ENCODE data around the gene TBC1D5. TPM values are rescaled to one million over a fixed set of nuclear protein-coding genes. Genes with fewer than 3 reads are reported as not detected.

The TBC1D5 gene
- total RNA-seq, 1 donor from 2014 or later: 75.6 TPM

DNA sequence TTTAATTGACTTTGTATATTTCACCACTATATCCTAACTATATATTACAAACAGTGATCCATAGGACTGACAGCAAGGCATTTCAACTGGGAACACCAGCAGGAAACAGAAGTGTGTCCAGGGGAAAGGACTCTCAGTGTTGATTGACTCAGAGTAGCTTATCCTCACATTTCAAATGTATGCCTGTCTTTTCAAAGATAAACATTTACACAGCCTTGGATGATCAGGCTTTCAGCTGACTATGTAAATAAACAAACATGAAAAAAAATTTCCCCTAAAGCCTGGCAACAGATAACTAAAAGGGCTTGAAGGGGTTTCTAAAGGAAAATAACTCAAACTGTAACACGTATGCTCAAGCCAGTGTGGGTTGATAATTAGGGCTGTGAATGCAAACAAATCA lies 321.8 kb downstream of the TBC1D5 start:
- ATAC-seq (no peak), DNase-seq (no peak)
- H3K9me3 ChIP-seq: no peaks in the 10 kb centered on the region
- TF ChIP-seq CTCF (IDR thresholded peaks at IDR 0.05): no peak
- H3K36me3 ChIP-seq: no peaks in the 10 kb centered on the region
- no peak overlapping the region for H3K4me3 ChIP-seq
- no peaks in the 10 kb centered on the region for H3K27me3 ChIP-seq (ENCODE audit: low read depth)
- H3K27ac ChIP-seq: no peak overlapping the region
- intact Hi-C loops (cut with DNase I): loop anchor here (10.0 kb wide), 1 partner anchor 414 kb away; no protein-coding TSS in a partner anchor
- no peaks in the 10 kb centered on the region for H3K4me1 ChIP-seq

GRCh38 chr3:17412950-17413530 lies 329.4 kb downstream of the TBC1D5 start:
- TF ChIP-seq CTCF (IDR thresholded peaks at IDR 0.05): peak; percentile 79
- Histone ChIP-seq H3K4me1 (no peaks in the 10 kb centered on the region), H3K27ac (no peak overlapping the region), H3K27me3 (ENCODE audit: low read depth) (no peaks in the 10 kb centered on the region), H3K4me3 (no peak overlapping the region), H3K36me3 (no peaks in the 10 kb centered on the region), H3K9me3 (no peaks in the 10 kb centered on the region)
- intact Hi-C loops (cut with DNase I): loop anchor here (5.0 kb wide), 2 partner anchors 156 to 811 kb away; no protein-coding TSS in a partner anchor
- ATAC-seq (peak; percentile 66 to 74), DNase-seq (no peak)

DNA sequence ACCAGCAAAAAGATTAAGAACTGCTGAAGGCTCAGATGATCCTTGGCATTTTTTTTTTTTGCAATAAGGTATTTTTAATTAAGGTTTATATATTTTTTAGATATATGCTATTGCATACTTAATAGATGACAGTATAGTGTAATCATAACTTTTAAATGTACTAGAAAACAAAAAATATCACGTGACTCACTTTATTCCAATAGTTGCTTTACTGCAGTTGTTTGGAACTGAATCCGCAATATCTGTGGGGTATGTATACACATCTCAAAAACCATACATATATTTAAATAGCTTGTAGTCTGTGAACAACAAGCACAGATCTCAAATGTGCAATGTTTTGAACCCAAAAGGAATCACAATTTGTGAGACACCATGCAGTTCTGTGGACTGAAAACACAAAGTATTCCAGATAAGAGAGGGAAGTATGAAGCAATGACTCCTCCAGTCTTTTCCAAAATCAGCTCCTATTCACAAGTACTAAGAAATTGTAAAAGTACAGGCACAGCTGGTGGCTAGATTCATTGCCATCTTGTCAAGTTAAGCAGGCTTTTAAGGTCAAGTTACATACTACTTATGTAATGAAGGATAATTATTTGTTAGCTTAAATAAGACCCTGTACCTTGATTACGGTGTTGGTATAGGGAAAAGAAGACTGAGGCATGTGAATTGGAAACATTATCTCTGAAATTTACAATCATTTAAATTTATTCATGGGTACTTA lies 331.1 kb downstream of the TBC1D5 start:
- Histone ChIP-seq H3K27me3 (ENCODE audit: low read depth) (no peaks in the 10 kb centered on the region), H3K4me3 (no peak overlapping the region), H3K9me3 (no peaks in the 10 kb centered on the region), H3K36me3 (no peaks in the 10 kb centered on the region), H3K27ac (no peak overlapping the region), H3K4me1 (no peaks in the 10 kb centered on the region)
- intact Hi-C loops (cut with DNase I): loop anchor here (5.0 kb wide), 2 partner anchors 154 to 809 kb away; no protein-coding TSS in a partner anchor
- DNase-seq (no peak), ATAC-seq (no peak)
- TF ChIP-seq CTCF (IDR thresholded peaks at IDR 0.05): no peak

- ATAC-seq (no peak), DNase-seq (no peak)
- peaks cover 22% of the 10 kb centered on the region for H3K36me3 ChIP-seq
- H3K9me3 ChIP-seq: no peaks in the 10 kb centered on the region
- no peak overlapping the region for H3K27ac ChIP-seq
- no peaks in the 10 kb centered on the region for H3K27me3 ChIP-seq (ENCODE audit: low read depth)
- TF ChIP-seq CTCF (IDR thresholded peaks at IDR 0.05): no peak
- intact Hi-C loops (cut with DNase I): no loop called here
- H3K4me1 ChIP-seq: no peaks in the 10 kb centered on the region
- no peak overlapping the region for H3K4me3 ChIP-seq
Measured at GRCh38 chr3:17407576-17407975, 334.9 kb downstream of the TBC1D5 start.

DNA sequence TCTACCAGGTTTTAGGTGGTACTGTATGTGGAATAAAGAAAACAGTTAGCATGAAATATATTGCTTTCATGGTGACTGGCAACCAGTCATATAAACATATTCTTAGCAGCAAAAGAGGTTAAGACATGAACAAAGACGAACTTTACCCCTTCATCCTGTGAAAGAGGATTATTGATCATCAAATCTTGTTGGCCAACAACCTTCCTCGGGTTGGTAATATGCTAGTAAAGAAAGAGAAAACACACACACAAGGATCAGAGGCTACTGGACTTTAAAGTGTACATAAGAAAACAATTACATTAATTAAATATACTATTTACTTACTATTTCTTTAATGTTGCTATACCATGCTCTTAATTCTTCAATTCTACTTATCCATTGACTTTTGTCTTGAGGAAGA lies 337.9 kb downstream of the TBC1D5 start:
- DNase-seq (no peak), ATAC-seq (no peak)
- no peak overlapping the region for H3K27ac ChIP-seq
- TF ChIP-seq CTCF (IDR thresholded peaks at IDR 0.05): no peak
- H3K4me1 ChIP-seq: no peaks in the 10 kb centered on the region
- no peaks in the 10 kb centered on the region for H3K9me3 ChIP-seq
- H3K36me3 ChIP-seq: peaks cover 39% of the 10 kb centered on the region
- no peak overlapping the region for H3K4me3 ChIP-seq
- H3K27me3 ChIP-seq (ENCODE audit: low read depth): no peaks in the 10 kb centered on the region
- intact Hi-C loops (cut with DNase I): no loop called here
